ENCODE results near the gene GMDS. TPM values are rescaled to one million over a fixed set of nuclear protein-coding genes. Genes with fewer than 3 reads are reported as not detected.

GMDS gene
- total RNA-seq, 1 donor from 2014 or later, result 65.2 TPM

- no peak for DNase-seq (ENCODE audit: low spot score)
These were observed 671.2 kb downstream of the GMDS start for GRCh38 chr6:1574083-1574761.
